ENCODE measurements around the gene FAM53B.

The FAM53B gene

GRCh38 chr10:124632064-124632531 lies 112.1 kb downstream of the FAM53B start:
- no peak for DNase-seq (ENCODE audit: low read depth)
- H3K4me3 ChIP-seq (ENCODE audit: low read depth, low read length) = no peak overlapping the region
- TF ChIP-seq CTCF (IDR thresholded peaks at IDR 0.05; ENCODE audit: low read depth, low read length, missing control alignments) = peak; percentile 10

- DNase-seq (ENCODE audit: low read depth) = no peak
- TF ChIP-seq CTCF (IDR thresholded peaks at IDR 0.05; ENCODE audit: low read depth, low read length, missing control alignments) = no peak
- H3K4me3 ChIP-seq (ENCODE audit: low read depth, low read length) = no peak overlapping the region
Measured at GRCh38 chr10:124630551-124630950, 113.6 kb downstream of the FAM53B start.

GRCh38 chr10:124629842-124630241 lies 114.3 kb downstream of the FAM53B start:
- no peak for DNase-seq (ENCODE audit: low read depth)
- no peak for TF ChIP-seq CTCF (IDR thresholded peaks at IDR 0.05; ENCODE audit: low read depth, low read length, missing control alignments)
- H3K4me3 ChIP-seq (ENCODE audit: low read depth, low read length) = no peak overlapping the region

- H3K4me3 ChIP-seq (ENCODE audit: low read depth, low read length) = no peak overlapping the region
- DNase-seq (ENCODE audit: low read depth) = no peak
- no peak for TF ChIP-seq CTCF (IDR thresholded peaks at IDR 0.05; ENCODE audit: low read depth, low read length, missing control alignments)
Measured at GRCh38 chr10:124629415-124629814, 114.8 kb downstream of the FAM53B start.

- H3K4me3 ChIP-seq (ENCODE audit: low read depth, low read length) = no peak overlapping the region
- DNase-seq (ENCODE audit: low read depth) = no peak
- no peak for TF ChIP-seq CTCF (IDR thresholded peaks at IDR 0.05; ENCODE audit: low read depth, low read length, missing control alignments)
Measured at GRCh38 chr10:124628676-124629021, 115.5 kb downstream of the FAM53B start.

- DNase-seq (ENCODE audit: low read depth) = no peak
- TF ChIP-seq CTCF (IDR thresholded peaks at IDR 0.05; ENCODE audit: low read depth, low read length, missing control alignments) = no peak
- no peak overlapping the region for H3K4me3 ChIP-seq (ENCODE audit: low read depth, low read length)
Measured at GRCh38 chr10:124627866-124628675, 116.1 kb downstream of the FAM53B start.

All from GM12864 (cell line).